Spleen (tissue), 7 donors: Measurements from ENCODE around the gene C12orf43.

Source experiments
- POLR2A ChIP-seq, 3 donors: fragments of 450-650 bp; IDR thresholded peaks; one replicate each; pipeline ENCODE4 v1.5.1; 2017; ENCODE audit warnings: antibody characterized with exemption in 3 of 3, mild to moderate bottlenecking in 1 of 3
- TF ChIP-seq, protein P1 (sequence below), 11 experiments: fragments of 200-600 bp in 7 of 11; fragments of 450-650 bp in 4 of 11; sonication (generic) in 4 of 11; IDR thresholded peaks in 8 of 11; conservative IDR thresholded peaks in 3 of 11; 1 replicate in 7 of 11; 2 replicates in 4 of 11; pipeline versions ENCODE4 v1.4.0 to v1.8.0; 2016 to 2021; ENCODE audit warnings: antibody characterized with exemption in 11 of 11, inconsistent platforms in 4 of 11, mild to moderate bottlenecking in 1 of 11
- donor health status: DM: no; HTN: no; CAD: no; lungs with moderate emphysema.
- donor health status: DM: no; HTN: no; CAD: no.
- donor health status: DM: no; HTN: no; CAD: no.

GRCh38 chr12:121011820-121012219 lies 4.5 kb downstream of the C12orf43 start:
- TF ChIP-seq, protein P1, sequence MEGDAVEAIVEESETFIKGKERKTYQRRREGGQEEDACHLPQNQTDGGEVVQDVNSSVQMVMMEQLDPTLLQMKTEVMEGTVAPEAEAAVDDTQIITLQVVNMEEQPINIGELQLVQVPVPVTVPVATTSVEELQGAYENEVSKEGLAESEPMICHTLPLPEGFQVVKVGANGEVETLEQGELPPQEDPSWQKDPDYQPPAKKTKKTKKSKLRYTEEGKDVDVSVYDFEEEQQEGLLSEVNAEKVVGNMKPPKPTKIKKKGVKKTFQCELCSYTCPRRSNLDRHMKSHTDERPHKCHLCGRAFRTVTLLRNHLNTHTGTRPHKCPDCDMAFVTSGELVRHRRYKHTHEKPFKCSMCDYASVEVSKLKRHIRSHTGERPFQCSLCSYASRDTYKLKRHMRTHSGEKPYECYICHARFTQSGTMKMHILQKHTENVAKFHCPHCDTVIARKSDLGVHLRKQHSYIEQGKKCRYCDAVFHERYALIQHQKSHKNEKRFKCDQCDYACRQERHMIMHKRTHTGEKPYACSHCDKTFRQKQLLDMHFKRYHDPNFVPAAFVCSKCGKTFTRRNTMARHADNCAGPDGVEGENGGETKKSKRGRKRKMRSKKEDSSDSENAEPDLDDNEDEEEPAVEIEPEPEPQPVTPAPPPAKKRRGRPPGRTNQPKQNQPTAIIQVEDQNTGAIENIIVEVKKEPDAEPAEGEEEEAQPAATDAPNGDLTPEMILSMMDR (IDR thresholded peaks at IDR 0.05 in 8 of 11, conservative IDR thresholded peaks at IDR 0.05 in 3 of 11): no peak
- no peak for TF ChIP-seq POLR2A (IDR thresholded peaks at IDR 0.05)
